Body of pancreas (tissue), 4 donors: ENCODE results near the gene RTKN2.

ENCODE experiments used
- CTCF ChIP-seq, 7 experiments: fragments of 450-650 bp in 4 of 7; fragments of 200-600 bp in 3 of 7; sonication (generic) in 3 of 7; IDR thresholded peaks; one replicate each; pipeline ENCODE4 v1.5.1; 2016 to 2019; ENCODE audit warnings: antibody characterized with exemption in 7 of 7
- POLR2A ChIP-seq, 3 donors: fragments of 450-650 bp; IDR thresholded peaks; one replicate each; pipeline ENCODE4 v1.6.1; 2016; ENCODE audit warnings: antibody characterized with exemption in 3 of 3, mild to moderate bottlenecking in 2 of 3

DNA sequence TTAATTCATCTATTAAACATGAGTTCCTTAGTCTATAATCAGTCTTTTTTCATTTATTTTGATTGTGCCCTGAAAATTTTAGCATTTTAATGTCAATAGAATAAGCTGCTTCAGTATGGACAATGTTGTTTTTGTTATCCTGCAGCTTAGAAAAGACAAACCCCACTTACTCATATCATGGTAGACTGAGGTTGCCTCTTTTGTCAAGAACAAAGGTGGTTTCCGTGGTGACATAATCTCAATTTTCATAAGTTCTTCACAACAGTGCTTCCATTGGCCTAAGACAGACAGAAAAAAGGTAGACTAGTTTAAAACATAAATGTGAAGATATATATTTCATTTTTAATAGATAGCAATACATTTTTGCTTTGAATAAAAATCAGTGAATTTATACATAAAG, 69.1 kb downstream of the RTKN2 start:
- TF ChIP-seq CTCF (IDR thresholded peaks at IDR 0.05): no peak
- TF ChIP-seq POLR2A (IDR thresholded peaks at IDR 0.05): no peak
